HG03520 (cell line): ENCODE measurements around the gene RANGAP1.
"Not testable (repeated sequence)": the region's sequence is repeated elsewhere in the genome, so short reads cannot be mapped to it uniquely, and the experiment has no call there.

Source experiments
- ATAC-seq: cut with Tn5 transposase; IDR thresholded peaks from one replicate; pipeline ENCODE4 v1.9.1; 2021; ENCODE audit warnings: mild to moderate bottlenecking, moderate library complexity; ENCODE audit not compliant: unreplicated experiment

The RANGAP1 gene

DNA sequence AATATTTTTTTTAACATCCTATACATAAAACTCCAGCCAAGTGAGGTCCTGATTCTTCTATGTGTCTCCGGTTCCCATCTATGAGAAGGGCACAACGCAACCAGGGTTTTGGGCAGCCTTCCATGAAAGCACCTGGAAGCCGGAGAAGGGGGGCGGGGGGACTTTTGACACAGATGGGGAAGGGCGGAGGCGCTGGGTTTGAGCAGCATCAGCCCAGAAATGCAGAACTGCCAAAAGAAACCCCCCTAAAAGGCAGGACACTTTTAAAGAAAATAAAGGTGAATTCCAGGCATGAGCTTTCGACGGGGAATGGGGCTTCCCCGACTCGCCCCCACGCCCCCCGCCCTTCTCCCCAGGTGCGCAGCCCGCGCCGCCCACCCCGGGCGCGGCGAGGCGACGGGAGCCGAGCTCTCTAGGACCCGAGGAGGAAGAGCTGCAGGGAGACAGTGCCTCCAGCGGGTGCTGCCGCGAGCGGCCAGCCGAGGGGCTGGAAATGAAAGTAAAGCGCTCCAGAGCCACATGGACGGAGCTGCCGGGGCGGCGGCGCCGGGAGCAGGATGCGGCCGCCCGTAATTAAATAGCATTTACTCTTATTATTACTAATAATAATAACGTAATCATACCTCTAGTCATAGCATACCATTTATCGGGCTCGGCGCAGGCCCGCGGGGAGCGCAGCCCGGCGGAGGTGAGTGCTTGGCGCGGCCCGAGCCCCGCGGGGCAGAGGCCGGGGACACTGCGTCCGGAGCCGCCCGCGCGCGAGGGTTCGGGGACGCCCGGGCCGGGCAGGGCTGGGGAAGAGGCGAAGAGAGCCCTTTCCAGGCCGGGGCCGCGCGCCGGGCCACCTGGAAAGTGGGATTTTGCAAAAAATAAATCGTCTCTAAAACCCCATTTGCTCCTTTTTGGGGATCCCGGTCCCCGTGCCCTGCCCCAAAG lies 15.4 kb upstream of the RANGAP1 start, which contains the start of gene ZC3H7B:
Gene ZC3H7B, plus strand, starts transcription at position 441 of the 936 bp plus-strand sequence. CDS start 19,136 bp downstream, outside the sequence.
- peak; percentile 71 for ATAC-seq

GRCh38 chr22:41300661-41301060 lies 14.7 kb upstream of the RANGAP1 start:
- no peak for ATAC-seq

DNA sequence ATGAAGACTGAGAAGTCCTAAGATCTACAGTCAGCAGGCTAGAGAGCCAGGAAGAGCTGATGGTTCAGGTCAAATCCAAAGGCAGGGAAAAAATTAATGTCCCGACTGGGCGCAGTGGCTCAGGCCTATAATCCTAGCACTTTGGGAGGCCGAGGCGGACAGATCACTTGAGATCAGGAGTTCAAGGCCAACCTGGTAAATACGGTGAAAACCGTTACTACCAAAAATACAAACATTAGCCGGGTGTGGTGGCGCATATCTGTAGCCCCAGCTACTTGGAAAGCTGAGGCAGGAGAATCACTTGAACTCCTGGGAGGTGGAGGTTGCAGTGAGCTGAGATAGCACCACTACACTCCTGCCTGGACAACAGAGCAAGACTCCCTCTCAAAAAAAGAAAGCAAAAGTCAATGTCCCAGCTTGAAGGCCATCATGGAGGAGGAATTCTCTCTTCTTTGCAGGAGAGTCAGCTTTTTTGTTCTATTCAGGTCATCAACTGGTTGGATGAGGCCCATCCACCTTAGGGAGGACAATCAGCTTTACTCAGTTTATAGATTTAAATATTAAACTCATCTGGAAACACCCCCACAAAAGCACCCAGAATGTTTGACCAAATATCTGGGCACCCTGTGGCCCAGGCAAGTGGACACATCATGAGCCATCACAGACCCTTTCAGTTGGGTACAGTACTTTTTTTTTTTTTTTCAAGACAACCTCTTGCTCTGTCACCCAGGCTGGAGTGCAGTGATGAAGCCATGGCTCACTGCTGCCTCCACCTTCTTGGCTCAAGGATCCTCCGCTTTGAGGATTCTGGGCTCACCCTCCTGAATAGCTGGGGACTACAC lies 11.1 kb upstream of the RANGAP1 start:
- ATAC-seq, result no peak

GRCh38 chr22:41294816-41295215 lies 8.8 kb upstream of the RANGAP1 start:
- not testable (repeated sequence) for ATAC-seq

DNA sequence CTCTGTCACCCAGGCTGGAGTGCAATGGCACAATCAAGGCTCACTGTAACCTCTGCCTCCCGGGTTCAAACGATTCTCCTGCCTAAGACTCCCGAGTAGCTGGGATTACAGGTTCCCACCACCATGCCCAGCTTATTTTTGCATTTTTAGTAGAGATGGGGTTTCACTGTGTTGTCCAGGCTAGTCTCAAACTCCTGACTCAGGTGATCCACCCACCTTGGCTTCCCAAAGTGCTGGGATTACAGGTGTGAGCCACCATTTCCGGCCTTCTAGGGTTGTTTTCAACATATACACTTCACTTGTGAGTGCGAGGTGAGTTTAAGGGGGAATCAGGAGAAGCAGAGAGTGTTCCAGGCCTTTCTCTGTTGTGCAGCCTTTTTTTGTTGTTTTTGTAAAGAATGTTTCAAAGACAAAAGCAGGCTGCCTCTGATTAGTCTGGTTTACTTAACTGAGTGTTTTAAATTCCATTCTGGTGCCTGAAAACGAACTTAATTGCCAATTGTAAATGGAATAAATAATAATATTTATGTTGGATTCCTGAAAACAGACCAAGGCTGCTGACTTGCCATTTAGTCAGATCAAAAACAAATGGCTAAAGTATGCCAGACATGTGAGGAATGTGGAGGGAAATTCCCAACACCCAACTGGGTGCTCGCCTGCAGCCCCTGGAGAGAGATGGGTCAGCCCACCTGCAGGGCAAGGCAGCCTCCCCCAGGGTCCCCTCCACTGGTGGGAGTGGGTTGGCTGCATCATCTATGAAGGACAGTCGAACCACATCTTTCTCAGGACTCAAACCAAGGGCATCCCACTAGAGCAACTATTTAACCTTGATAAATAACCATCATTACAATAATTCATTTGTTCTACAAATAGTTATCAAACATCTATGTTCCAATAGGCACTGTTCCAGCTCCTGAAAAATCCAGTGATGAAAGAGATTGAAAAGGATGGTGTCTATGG lies 4.6 kb upstream of the RANGAP1 start:
- ATAC-seq, result no peak

- ATAC-seq, result no peak
Observed at GRCh38 chr22:41289671-41290070, 3.7 kb upstream of the RANGAP1 start.

DNA sequence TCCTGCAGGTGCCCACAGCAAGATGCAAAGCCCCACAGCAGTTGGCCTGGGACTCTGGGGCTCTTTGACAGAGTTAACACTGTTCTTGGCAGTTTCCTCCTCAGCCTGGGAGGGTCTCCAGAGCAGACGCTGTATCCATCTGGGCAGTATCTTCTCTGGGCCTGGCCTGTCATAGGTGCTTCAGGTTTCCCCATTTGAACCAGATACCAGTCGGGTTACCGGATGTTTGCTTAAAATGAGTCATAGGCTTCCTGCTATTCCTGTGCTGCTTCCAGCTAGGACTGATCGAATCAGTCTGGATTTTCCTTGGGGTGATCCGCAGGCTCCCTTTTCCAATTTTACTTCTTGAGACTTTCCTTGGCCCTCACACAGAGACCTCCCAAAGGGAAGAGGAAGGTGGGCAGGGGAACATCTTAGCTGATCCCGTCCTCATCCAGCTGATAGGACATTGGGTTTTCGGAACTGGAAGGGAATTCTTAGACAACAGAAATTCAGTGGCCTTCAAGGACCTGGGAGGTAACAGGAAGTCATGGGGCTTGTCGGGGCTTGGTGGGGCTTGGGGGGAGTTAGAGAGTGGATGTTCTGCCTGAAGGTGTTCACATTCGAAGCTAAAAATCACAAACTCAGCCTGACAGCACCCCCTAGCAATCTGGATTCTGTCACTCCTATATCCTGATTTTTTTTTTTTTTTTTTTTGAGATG lies 2.4 kb upstream of the RANGAP1 start:
- no peak for ATAC-seq

GRCh38 chr22:41286639-41287091 lies 678 bp upstream of the RANGAP1 start:
- no peak for ATAC-seq

DNA sequence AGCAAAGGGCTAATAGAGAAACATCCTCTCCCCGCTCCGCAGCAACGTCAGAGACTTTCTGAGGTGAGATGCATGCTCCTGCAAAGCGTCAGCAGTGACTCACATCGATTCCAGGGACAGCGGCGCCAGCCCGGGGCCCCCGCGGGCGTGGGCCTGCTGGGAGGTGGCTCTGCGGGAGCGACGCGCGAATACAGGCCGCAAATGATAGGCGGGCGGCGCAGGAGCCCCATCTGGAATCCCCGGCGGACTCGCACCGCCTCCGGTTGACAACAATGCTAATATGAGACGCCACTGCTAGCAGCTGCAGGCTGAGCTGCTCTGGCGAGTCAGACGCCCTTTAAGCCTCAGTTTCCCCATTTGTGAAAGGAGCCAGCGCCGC lies 557 bp downstream of the RANGAP1 start:
- ATAC-seq, result peak; percentile 16

DNA sequence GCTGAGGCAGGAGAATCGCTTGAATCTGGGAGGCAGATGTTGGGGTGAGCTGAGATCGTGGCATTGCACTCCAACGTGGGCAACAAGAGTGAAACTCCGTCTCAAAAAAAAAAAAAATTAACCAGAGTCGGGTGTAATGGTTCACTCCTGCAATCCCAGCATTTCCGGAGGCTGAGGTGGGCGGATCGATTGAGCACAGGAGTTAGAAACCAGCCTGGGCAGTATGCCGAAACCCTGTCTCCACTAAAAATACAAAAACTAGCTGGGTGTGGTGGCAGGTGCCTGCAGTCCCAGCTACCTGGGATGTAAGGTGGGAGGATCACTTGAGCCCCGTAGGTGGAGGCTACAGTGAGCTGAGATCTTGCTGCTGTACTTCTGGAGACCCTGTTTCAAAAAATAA lies 1.5 kb downstream of the RANGAP1 start:
- no peak for ATAC-seq

DNA sequence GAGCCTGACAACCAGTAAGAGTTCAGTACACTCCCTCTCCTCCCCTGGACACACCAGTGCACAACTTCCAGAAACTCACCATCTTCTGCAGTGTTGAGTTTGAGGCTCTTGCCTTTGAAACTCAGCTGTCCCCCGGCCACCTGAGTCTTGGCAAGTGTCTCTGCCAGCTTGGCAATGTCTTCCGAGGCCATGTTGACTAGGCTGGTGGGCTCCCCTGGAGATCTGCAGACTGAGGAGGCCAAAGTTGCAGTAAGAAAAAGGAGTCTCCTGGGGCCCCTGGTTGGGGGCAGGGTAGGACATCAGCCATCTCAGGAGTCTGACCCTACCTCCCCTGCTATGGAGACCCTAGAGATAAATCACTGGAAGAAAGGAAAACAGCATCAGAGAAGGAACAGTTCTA lies 5.1 kb downstream of the RANGAP1 start:
- ATAC-seq, result no peak

- ATAC-seq, result no peak
Observed at GRCh38 chr22:41280065-41280464, 5.9 kb downstream of the RANGAP1 start.

DNA sequence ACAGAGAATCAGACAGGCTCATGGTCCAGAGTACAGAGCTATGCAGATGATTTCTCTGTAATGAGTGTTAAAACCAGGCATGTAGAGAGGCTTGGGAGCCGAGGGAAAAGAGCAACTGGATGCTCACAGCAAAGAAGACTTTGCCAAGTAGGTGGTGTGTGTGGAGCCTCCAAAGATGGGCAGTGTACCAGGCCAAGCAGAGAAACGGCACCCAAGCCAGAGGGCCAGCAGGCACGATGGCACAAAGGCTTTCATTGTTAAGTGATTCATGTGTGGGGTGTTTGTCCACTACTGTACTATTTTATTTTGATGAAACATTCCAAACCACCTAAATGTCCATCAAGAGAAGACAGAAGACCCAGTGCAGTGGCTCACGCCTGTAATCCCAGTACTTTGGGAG lies 11.1 kb downstream of the RANGAP1 start:
- ATAC-seq, result no peak

GRCh38 chr22:41273128-41273527 lies 12.9 kb downstream of the RANGAP1 start:
- ATAC-seq, result no peak

DNA sequence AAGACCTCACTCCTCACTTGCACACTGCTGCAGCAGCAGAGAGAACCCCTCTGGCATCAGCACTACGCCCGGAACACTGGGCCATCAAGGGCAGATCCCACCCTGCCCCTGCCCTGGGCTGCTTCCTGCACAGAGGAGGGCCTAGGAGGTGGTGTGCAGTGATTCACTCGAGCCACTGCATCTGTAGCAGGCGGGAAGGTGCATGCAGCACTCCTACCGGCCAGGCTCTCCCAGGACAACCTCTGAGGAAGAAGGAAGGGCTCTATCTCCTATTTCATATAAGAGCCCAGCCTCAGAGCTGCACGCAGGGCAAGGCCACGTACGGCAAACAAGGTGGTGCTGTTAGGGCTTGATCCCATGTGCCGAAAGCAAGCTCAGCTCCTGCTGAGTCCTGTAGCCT lies 14.2 kb downstream of the RANGAP1 start:
- no peak for ATAC-seq

- no peak for ATAC-seq
Observed at GRCh38 chr22:41267958-41268357, 18.0 kb downstream of the RANGAP1 start.

DNA sequence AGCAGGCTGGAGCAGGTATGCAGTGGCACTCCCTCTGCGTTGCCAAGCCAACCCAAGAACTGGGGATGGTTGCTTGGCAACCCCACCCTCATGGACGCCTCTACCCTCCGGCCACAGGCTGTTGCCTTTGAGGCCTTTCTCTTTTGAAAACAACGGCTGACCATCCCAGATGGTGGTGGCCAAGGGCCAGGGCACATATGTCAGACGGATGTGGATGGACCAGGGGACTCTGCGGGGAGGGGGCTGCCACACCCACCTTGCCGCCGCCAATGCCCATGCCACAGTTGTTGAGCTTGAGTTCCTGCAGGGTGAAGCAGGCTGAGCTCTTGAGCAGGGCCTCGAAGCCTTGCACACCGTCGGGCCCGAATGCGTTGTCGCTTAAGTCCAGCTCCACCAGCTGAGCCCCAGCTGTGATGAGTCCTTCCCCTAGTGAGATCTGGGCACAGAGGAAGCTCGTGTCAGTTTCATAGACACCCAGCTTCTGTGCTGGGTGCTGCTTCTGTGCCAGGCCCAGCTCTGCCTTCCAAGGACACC lies 21.5 kb downstream of the RANGAP1 start:
- ATAC-seq, result no peak

- ATAC-seq, result no peak
Observed at GRCh38 chr22:41263704-41264103, 22.3 kb downstream of the RANGAP1 start.

DNA sequence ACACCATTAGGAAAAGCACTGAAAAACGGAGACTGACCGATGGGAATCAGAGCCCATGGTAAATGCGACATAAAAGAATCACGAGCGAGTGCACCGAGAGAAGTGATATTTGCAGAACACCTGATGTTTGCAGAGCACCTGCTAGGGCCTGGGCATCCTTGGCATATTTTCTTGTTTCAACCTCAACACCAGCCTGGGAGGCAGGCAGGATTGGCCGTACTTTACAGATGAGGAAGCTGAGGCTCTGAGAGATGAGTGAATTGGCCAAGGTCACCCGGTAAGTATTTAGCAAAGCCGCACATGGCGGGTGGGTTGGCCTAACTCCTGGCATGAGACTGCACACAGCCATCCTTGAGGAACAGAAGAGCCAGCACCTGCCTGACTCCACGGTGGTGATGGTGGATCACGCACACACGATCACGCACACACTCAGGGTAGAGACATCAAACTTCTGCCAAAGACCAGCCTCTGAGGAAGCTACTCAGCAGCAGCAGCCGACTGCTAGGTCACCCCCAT lies 23.7 kb downstream of the RANGAP1 start:
- ATAC-seq, result no peak
